Activated T-cell treated with anti-CD3 and anti-CD28 coated beads, Interleukin-2, amount 50 U/mL, for 48 hours (primary cell): ENCODE data around the gene FGFRL1.
"Not testable (repeated sequence)": the region's sequence is repeated elsewhere in the genome, so short reads cannot be mapped to it uniquely, and the experiment has no call there.

Experiments used
- DNase-seq, 2 experiments: peaks; one replicate each; pipeline ENCODE4 v3.0.0-alpha.2; 2020

The FGFRL1 gene

DNA sequence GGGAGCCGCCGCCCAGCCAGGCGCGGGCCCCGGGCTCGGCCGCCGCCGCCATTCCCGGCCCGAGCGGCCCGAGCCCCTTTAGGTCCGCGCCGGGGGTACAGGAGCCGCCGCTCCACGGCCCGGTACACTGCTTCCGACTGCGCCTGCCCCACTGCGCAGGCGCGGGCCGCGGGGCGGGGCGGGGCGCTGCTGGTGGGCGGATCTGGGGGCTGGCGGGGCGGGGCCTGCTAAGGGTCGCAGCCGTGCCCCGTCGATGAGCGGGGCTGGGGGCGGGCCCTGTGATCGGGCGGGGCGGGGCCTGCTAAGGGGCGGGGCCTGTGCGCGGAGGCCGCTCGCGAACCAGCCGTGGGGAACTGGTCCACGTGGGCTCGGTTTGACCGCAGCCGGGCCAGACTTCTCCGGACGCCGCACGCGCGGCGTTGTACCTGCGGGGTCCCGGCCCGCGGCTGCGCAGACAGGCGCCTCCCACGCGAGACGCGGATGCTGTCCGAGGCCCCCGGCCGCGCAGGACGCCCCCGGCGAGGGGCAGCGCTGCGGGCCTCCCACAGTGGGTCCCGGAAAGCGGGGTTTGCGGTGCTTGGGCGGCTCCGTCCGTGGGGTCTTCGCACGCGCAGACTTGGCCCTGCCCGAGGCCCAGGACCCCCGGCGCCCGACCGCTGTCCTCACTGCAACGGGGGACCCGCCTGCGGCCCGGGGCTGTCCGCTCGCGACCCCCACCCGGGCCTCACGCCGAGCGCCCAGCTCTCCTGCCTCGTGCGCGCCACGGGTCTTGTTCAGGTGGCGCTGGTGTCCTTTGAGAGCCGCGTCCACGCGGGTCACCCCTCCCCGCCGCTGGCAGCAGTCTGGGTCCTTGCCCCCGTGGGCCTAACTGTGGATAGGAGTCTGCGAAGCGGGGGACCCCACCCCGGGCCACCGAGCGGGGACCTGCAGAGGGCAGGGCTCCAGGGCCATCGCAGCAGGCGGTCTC lies 37.7 kb upstream of the FGFRL1 start, which contains the start of gene DGKQ:
Gene DGKQ (minus strand): TSS at position 139 of the 967 bp plus-strand sequence. CDS start 87 bp downstream, at position 52.
- DNase-seq, result peak; percentile 93

DNA sequence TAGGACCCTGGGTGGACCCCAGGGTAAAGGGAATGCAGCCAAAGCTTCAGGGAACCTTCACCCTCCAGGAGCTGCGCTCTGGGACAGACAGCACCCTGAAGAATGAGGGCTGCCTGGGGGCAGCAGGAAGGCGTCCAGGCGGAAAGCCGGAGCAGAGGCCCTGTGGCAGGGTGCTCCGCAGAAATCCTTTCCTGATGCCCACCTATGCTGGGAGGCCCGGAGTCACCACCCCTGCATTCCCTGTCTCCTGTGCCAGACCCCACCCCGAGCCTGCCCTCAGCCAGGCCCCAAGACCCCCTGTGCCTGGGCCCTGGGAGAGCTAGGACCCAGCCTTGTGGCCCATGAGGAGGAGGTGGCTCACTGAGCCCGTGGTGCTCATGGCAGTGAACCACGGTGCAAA lies 36.8 kb upstream of the FGFRL1 start:
- DNase-seq, result no peak

DNA sequence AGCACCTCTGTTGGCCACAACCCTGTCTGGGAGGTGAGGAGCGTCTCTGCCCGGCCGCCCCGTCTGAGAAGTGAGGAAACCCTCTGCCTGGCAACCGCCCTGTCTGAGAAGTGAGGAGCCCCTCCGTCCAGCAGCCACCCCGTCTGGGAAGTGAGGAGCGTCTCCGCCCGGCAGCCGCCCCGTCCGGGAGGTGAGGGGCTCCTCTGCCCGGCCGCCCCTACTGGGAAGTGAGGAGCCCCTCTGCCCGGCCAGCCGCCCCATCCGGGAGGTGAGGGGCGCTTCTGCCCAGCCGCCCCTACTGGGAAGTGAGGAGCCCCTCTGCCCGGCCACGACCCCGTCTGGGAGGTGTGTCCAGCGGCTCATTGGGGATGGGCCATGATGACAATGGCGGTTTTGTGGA lies 35.4 kb upstream of the FGFRL1 start:
- DNase-seq, result not testable (repeated sequence)

DNA sequence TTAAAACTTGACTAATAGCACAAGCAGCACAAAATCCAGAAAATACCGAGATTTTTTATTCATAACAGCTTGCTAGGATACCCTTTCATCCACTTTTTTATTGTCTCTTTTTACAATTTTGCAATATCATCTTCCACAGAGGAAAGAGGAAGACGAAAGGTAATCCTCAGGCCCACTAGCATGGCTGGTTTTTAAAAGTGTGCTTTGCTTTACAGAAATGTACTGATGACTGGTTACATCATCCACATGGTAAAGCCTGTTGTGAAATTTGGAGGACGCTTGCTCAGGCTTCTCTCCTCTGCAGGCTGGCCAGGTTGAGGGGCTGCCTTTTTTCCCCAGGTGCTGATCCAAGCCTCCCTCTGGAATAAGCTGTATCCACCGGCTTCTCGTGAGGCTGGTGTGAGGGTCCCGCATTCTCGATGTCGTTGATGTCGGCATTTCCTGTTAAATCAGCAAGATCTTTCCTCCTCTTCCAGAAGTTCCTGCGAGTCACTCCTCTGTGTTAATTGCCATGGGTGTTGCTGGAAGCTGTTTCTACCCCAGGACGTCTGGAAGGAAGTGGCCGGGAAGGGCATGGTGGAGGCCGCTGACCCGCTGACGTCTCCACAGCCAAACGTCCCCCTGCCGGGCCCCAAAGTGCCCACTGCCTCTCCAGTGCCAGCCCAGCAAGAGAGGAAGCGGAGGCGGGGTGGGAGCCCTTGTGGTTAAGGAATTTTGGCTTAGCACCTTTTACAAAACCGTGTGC lies 32.3 kb upstream of the FGFRL1 start:
- no peak for DNase-seq

DNA sequence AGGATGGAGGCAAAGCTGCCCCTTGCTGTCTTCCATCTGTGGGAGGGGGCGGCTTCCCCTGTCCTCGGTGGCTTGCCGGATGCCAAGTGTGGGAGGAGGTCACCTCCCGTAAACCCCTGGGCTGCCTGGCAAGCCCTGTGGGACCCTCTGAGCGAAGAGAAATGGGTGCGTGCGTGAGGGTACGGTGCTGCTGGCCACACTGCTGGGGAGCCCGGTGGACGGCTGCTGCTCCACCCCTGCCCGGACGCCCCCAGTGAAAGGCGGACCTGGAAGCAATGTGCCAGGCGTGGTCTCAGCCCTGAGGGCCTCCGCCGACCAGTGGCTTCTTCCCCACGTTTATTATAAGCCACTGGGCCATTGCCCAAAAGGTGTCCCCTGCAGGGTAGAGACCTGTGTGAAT lies 29.1 kb upstream of the FGFRL1 start:
- no peak for DNase-seq

DNA sequence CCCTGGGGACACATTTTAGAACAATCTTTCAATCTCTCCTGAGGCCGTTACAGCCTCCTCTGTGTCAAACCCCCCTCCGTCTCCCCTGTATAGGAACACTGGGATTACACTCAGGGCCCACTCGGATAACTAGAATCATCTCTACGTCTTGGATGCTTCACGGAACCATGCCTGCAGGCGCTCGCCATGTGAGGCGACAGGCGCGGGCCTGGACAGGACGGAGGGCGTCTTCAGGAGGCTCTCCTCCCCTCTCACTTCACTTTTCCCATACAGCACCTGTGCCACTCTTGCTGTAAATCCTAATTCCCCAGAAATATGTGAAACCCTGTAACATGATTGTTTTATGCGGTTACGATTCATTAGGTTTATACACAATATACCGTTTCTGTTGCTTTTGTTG lies 28.6 kb upstream of the FGFRL1 start:
- DNase-seq, result no peak

DNA sequence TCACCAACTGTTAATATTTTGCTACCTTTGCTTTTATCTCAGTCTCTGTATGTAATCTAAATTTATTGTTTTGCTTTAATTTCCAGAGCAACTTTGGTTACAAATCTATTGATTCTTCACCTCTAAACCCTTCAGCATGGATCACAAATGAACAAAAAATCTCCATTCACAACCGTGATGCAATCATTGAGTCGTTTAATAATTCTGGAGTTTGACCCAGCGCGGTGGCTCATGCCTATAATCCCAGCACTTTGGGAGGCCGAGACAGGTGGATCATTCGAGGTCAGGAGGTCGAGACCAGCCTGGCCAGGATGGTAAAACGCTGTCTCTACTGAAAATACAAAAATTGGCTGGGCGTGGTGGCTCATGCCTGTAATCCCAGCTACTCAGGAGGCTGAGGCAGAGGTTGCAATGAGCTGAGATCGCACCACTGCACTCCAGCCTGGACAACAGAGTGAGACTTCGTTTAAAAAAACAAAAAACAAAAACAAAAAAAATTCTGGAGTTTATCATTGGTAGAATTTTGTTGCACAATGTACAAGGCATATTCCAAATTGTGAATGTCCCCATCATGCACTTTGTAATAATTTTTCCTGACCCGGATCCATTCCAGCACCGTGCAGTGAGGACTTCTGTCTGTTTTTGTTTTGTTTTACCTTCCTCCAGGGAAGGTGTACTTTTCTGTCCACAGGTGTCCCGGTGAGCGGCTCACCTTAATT lies 26.9 kb upstream of the FGFRL1 start:
- no peak for DNase-seq

DNA sequence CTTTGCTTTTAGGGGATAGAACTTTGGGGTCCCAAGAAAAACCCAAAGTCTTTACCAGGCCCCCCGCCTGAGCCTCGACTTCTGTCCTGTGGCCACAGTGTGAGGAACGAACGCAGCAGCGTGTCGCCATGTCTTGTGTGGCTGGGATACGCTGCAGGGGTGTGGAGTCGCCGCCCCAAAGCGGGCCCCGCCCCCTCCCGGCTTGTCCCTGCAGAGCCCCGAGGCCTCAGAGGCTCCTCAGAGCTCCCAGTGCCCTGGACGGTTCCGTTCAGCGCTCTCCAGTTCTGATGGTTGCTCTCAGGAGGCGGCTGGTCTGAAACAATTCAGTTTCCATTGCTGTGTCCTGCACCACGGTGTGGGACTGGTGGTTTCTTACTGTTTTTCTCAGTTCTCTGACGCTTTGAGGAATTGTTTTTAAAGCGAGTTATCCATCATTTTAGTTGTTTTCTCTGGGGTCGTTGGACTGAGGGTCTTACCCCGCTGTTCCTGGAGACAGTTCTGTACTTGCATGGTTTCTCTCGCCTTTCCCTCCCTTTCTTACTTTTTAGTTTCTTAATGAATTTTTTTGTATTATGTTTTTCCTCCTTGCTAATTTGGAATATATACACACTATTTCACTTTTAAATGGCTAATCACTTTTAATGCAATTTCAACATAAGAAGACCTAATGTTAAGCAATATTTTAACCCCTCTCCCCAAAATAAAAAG lies 26.1 kb upstream of the FGFRL1 start:
- peak; percentile 76 to 85 for DNase-seq

DNA sequence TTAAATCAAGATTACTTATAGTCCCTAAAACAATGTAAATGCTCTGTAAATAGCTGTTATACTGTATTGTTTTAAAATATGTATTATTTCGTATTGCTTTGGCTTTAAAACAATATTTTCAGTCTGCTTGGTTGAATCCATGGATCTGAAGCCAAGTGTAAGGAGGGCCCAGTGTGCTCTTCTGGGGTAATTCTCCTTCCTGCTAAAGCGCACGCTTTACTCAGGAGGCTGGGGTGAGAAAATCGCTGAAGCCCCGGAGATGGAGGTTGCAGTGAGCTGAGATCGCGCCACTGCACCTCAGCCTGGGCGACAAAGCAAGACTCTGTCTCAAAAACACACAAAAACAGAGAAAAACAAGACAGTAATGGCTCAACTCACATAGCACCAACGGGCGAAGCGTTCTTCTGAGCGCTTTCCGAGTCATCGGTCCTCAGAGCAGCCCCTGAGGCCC lies 25.0 kb upstream of the FGFRL1 start:
- DNase-seq, result no peak

DNA sequence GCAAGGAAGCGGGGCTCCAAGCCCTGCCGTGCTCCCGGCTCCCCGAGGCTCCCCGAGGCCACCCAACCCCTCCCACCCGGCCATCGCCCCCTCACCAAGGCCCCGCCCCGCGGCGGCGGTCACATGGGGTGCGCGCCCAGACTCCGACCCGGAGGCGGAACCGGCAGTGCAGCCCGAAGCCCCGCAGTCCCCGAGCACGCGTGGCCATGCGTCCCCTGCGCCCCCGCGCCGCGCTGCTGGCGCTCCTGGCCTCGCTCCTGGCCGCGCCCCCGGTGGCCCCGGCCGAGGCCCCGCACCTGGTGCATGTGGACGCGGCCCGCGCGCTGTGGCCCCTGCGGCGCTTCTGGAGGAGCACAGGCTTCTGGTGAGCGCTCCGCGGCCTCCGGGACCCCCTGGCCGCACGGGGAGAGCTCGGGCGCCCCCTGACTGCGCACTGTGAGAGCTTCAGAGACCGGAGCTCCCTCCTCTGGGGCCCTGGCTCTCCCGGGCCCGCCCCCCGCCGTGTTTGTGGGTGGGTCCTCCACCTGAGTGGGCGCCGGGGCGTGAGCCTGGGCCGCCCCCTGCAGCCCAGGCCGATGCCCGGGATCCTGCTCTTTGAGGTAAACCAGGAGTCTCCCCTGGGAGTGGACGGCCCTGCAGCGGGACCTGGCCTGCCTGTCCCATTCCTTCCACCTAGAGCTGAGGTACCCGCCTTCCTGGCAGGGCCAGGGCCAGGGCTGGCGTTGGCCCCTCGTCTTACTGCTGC lies 24.4 kb upstream of the FGFRL1 start, which contains the start of gene IDUA:
Gene IDUA (plus strand): TSS at position 166 of the 745 bp plus-strand sequence. CDS start 41 bp downstream, at position 207.
- peak; percentile 88 to 91 for DNase-seq

DNA sequence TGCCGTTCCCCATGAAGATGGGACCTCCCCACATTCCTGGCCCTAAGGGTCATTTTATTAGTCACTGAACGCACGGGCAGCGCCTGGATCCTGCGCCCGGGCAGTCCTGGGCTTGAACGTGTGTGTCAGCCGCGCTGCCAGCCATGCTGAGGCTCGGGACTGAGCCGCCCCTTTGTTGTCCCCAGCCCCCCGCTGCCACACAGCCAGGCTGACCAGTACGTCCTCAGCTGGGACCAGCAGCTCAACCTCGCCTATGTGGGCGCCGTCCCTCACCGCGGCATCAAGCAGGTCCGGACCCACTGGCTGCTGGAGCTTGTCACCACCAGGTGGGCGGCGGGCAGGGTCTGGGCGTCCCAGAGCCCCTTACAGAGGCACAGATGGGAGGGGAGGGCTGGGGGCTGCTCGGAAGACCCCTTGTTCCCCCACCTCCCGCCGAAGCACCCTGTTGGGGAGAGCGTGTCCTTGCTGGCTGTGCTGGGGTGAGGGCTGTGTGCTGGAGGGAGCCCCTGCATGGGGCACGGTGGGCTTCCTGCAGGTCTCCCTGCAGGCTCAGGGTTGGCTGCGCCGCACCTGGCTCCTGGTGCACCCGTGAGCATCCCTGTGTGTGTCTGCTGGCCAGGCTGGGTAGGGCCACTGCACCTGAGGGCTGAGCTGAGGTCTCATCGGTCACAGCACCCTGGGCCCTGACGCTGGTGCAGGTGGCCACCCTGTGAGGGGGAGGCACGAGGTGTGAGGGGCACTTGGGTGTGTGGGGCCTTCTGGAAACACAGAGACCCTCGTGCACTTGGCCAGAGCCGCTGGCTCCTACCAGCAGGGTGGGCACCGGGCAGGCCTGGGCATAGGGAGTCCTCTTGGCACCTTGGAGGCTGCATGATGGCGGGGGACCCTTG lies 23.6 kb upstream of the FGFRL1 start:
- no peak for DNase-seq

DNA sequence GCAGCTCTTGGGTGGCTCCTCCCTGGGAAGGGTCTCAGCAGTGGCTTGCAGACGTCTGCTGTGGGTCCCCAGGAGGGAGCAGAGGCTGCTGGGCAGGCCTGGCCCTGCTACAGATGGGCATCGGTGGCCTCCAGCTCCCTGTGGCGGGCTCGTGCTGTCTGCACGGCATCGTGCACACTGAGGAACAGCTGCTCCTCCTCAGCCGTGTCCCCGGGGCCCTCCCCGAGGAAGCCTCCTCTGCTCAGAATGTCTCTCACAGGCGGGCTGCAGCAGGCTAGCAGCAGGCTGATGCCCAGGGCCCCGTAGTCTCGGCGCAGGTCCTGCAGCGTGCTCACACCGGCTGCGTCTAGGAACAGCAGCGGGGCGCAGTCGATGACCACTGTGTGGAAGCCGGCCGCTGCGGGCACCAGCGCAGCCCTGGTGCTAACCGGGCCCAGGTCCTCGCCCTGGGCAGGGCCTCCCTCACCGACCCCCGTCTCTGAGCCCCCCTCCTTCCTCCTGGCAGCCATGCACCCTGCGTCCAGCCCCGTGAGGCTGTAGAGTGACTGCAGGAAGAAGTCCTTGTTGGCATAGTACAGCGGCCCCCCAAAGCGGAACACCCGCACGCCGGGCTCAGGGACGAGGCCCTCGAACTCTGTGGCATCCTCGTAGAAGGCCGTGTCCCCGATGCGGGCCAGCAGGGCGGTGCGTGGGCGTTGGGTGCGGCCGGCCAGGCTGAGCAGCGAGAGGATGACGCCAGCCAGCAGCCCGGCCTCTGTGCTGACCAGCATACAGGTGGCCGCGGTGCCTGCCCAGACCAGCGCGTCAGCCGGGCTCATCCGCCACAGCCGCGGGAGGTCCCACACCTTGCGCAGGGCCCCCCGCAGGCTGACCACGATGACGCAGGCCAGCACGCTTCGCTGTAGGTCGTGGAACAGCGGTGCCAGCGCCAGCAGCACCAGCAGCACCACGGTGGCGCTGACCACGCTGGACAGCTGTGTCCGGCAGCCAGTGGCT lies 22.4 kb upstream of the FGFRL1 start:
- no peak for DNase-seq

DNA sequence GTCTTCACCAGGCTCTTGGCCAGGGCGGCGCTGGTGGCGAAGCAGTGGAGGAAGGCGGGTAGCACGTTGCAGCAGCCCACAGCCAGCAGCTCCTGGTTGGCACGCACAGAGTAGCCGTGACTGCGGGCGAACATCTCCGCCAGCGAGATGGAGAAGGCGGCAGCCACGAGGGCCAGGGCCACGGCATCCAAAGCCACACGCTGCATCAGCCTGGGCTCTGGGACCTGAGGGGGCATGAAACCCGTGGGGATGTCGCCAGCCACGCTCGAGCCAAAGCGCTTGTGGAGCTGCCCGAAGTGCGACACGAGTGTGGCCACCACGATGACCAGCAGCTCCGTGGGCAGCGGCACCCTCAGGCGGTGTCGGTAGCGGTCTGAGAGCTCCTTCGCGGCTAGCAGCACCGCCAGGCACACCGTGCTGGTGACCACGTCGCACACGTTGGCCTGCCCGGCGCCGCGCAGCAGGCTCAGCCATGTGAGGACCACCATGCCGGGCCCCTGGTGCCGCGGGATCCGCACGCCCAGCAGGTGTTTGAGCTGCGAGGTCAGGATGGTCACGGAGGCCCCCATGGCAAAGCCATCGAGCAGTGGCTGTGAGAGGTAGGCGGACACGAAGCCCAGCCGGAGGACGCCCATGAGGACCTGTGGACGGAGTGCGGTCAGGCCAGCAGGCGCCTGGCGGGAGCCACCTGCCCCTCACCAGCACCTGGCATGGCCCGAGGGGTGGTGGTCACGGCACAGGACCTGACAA lies 21.5 kb upstream of the FGFRL1 start:
- no peak for DNase-seq

DNA sequence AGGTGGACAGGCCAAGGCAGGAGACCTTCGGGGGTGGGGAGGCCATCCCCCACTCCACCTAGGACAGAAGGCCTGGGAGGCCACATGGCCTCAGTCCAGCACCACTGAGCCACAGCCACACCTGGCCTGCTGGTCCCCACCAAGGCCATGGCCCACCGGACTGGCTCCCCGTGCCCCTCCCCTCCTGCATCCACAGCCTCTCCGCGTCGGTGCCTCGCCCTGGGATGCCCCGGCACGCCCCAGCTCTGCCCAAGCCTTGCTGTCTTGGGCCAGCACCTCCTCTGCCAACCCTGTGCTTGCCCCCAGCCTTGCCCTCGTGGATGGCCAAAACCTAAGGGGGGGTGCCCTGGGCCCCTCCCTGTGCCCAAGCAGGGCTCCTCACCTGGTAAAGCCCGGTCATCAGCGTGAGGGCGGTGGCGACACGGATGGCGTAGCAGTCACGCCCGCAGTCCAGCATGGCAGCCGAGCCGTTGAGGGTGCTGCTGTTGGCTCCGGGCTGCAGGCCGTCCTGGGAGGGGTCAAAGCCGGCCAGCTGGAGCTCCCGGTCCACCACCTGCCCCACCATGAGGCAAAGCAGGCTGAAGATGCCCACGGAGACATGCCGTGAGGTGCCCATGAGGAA lies 20.6 kb upstream of the FGFRL1 start:
- no peak for DNase-seq

DNA sequence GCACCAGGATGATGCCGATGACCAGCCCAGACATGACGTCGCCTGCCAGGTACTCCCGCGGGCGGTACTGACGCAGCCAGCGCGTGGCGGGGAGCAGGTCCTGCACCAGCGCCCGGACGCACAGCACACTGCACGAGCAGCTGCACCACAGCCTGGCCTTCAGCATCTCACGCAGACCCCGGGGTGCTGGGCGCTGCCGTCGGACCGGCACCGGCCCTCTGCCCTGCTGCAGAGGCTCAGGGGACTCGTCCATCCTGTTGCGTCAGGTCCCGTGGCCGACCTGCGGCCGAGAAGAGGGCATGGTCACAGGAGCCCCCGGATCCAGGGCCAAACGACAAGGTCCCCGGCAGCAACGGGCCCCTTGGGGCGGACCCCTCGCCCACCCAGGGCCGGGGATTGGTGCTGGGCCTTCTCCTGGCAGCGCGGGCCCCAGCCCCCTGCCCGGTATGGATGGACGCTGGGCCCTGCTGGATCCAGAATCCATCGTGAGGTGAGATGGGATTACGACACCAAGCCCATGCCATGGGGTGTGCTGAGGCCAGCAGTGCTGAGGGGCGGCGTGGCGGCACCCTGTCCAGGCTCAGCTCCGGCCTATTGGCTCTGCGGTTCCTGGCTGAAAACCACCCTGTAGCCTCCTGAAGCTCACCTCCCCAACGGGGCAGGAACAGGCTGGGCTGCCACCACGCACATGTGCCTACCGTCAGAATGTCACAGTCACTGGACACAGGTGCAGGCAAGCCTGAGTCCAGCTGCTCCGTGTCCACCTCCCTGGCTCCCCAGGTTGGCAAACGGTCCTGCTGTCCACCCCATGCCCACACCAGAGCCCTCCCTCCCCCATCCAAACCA lies 19.8 kb upstream of the FGFRL1 start:
- DNase-seq, result no peak

DNA sequence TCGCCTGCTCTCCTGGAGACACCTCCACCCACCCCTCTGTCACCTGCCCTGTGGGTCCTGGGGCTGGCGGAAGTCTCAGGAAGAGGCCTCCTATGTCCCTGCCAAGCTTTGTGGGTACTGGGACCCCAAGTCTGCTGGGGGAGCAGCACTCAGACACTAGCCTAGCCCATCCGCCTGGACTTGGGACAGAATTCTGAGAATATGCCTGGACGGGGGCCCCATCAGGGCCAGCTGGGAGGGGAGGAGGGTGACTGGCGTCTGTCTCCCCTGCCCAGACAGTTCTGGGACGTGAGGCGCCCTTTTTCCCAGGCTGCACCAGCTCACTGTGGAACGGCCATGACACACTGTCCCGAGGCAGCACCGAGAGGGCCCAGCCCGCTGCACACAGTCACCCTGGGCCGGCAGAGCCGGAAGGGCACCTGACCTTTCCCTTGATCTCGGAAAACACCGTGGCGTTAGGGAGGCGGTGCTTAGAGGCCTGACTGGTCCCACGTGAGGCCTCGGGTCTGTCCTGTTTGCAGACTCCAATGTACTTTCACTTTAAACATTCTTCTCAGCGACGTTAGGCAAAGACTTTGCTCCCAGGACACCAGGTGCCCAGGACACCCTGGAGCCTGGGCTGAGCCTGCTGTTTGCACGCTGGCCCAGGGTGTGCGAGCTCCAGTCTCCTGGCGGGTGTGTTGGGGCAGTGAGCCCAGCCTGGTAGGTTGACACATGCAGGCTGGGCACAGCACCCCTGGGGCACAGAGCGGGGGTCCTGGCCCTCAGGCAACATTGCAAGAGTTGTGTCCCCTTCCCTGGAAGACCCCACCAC lies 18.9 kb upstream of the FGFRL1 start:
- no peak for DNase-seq
